ENCODE measurements around the gene KCTD11.
"Not testable (repeated sequence)": the region's sequence is repeated elsewhere in the genome, so short reads cannot be mapped to it uniquely, and the experiment has no call there.

DNA sequence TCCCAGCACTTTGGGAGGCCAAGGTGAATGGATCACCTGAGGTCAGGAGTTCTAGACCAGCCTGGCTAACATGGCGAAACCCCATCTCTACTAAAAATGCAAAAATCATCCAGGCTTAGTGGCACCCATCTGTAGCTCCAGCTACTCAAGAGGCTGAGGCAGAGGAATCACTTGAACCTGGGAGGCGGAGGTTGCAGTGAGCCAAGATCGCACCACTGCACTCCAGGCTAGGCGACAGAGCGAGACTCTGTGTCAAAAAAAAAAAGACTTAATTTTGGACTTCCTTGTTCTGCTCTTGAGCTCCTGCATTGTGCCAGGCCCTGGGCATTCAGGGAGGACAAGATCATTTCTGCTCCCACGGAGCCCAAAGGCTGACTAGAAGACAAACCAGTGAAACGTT lies 14.4 kb upstream of the KCTD11 start:
- not testable (repeated sequence) for TF ChIP-seq RXRA (IDR thresholded peaks at IDR 0.05); EGR1 (IDR thresholded peaks at IDR 0.05; ENCODE audit: low read depth in 2 of 2); RAD21 (IDR thresholded peaks at IDR 0.05); GABPA (IDR thresholded peaks at IDR 0.05 in 1 of 2, conservative IDR thresholded peaks at IDR 0.05 in 1 of 2); TAF1 (conservative IDR thresholded peaks at IDR 0.05); SP1 (IDR thresholded peaks at IDR 0.05); FOXA1 (IDR thresholded peaks at IDR 0.05); YY1 (IDR thresholded peaks at IDR 0.05); JUND (IDR thresholded peaks at IDR 0.05)
- TF ChIP-seq, protein P1, sequence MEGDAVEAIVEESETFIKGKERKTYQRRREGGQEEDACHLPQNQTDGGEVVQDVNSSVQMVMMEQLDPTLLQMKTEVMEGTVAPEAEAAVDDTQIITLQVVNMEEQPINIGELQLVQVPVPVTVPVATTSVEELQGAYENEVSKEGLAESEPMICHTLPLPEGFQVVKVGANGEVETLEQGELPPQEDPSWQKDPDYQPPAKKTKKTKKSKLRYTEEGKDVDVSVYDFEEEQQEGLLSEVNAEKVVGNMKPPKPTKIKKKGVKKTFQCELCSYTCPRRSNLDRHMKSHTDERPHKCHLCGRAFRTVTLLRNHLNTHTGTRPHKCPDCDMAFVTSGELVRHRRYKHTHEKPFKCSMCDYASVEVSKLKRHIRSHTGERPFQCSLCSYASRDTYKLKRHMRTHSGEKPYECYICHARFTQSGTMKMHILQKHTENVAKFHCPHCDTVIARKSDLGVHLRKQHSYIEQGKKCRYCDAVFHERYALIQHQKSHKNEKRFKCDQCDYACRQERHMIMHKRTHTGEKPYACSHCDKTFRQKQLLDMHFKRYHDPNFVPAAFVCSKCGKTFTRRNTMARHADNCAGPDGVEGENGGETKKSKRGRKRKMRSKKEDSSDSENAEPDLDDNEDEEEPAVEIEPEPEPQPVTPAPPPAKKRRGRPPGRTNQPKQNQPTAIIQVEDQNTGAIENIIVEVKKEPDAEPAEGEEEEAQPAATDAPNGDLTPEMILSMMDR (IDR thresholded peaks at IDR 0.05; ENCODE audit: low read depth, low read length, missing input control) = not testable (repeated sequence)
- TF ChIP-seq, protein P2, sequence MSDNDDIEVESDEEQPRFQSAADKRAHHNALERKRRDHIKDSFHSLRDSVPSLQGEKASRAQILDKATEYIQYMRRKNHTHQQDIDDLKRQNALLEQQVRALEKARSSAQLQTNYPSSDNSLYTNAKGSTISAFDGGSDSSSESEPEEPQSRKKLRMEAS (IDR thresholded peaks at IDR 0.05) = not testable (repeated sequence)
- TF ChIP-seq, protein P3, sequence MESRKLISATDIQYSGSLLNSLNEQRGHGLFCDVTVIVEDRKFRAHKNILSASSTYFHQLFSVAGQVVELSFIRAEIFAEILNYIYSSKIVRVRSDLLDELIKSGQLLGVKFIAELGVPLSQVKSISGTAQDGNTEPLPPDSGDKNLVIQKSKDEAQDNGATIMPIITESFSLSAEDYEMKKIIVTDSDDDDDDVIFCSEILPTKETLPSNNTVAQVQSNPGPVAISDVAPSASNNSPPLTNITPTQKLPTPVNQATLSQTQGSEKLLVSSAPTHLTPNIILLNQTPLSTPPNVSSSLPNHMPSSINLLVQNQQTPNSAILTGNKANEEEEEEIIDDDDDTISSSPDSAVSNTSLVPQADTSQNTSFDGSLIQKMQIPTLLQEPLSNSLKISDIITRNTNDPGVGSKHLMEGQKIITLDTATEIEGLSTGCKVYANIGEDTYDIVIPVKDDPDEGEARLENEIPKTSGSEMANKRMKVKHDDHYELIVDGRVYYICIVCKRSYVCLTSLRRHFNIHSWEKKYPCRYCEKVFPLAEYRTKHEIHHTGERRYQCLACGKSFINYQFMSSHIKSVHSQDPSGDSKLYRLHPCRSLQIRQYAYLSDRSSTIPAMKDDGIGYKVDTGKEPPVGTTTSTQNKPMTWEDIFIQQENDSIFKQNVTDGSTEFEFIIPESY (IDR thresholded peaks at IDR 0.05) = not testable (repeated sequence)
- TF ChIP-seq, protein P4, sequence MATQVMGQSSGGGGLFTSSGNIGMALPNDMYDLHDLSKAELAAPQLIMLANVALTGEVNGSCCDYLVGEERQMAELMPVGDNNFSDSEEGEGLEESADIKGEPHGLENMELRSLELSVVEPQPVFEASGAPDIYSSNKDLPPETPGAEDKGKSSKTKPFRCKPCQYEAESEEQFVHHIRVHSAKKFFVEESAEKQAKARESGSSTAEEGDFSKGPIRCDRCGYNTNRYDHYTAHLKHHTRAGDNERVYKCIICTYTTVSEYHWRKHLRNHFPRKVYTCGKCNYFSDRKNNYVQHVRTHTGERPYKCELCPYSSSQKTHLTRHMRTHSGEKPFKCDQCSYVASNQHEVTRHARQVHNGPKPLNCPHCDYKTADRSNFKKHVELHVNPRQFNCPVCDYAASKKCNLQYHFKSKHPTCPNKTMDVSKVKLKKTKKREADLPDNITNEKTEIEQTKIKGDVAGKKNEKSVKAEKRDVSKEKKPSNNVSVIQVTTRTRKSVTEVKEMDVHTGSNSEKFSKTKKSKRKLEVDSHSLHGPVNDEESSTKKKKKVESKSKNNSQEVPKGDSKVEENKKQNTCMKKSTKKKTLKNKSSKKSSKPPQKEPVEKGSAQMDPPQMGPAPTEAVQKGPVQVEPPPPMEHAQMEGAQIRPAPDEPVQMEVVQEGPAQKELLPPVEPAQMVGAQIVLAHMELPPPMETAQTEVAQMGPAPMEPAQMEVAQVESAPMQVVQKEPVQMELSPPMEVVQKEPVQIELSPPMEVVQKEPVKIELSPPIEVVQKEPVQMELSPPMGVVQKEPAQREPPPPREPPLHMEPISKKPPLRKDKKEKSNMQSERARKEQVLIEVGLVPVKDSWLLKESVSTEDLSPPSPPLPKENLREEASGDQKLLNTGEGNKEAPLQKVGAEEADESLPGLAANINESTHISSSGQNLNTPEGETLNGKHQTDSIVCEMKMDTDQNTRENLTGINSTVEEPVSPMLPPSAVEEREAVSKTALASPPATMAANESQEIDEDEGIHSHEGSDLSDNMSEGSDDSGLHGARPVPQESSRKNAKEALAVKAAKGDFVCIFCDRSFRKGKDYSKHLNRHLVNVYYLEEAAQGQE (IDR thresholded peaks at IDR 0.05) = not testable (repeated sequence)
- TF ChIP-seq, protein P5, sequence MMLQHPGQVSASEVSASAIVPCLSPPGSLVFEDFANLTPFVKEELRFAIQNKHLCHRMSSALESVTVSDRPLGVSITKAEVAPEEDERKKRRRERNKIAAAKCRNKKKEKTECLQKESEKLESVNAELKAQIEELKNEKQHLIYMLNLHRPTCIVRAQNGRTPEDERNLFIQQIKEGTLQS (IDR thresholded peaks at IDR 0.05) = not testable (repeated sequence)

Data from liver (tissue), 3 donors.